Measurements from ENCODE around the gene CAPZB.

Gene CAPZB

DNA sequence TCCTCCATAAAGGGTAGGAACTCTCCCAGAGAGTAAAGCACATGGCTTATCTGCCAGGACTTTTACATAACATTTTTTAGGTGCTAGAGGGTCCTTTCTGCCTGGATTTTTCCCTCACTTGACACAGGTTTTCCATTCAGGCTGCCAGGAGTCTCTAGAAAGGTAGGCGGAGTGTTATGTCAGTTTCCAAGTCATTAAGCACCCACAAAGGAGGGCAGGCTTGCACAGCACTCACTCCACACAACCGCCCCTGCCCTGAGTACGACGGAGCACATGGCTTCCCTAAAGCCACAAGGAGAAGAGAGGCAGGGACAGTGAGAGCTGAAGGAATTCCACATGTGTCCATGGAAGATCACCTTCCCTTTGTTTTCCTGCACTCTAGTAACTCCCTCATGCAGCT, 55.7 kb downstream of the CAPZB start:
- DNase-seq (ENCODE audit: low read depth in 2 of 2) = no peak

DNA sequence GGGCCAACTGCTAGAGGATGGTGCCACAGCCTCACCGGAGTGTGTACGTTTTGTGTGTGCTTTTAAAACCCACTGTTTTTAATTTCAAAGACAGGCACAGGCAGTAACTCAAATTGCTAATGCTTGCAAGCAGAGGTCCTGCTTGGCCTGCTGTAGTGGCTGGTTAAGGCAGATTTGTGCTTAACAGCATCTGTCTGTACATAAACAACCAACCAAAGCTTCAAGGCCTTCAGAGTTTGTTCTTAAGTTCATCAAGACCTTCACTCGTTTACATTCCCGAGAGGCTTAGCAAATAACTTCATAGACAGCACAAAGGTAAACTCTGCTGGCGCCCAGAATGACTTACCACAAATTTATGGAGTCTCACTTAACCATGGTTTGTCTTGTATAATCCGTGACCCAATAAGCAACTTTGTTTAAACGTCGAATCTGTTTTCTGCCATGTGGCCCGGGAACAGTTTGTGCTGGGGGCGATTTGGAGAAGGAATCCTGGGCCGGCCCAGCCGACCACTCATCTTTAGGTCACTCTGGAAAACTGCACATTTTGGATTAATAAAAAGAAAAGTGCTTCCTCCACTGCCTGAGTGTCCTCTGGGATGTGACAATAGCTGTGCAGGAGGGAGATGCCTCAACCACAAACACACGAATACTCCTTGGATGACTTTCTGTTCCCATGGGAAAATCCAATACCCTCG, 58.1 kb downstream of the CAPZB start:
- no peak for DNase-seq (ENCODE audit: low read depth in 2 of 2)

DNA sequence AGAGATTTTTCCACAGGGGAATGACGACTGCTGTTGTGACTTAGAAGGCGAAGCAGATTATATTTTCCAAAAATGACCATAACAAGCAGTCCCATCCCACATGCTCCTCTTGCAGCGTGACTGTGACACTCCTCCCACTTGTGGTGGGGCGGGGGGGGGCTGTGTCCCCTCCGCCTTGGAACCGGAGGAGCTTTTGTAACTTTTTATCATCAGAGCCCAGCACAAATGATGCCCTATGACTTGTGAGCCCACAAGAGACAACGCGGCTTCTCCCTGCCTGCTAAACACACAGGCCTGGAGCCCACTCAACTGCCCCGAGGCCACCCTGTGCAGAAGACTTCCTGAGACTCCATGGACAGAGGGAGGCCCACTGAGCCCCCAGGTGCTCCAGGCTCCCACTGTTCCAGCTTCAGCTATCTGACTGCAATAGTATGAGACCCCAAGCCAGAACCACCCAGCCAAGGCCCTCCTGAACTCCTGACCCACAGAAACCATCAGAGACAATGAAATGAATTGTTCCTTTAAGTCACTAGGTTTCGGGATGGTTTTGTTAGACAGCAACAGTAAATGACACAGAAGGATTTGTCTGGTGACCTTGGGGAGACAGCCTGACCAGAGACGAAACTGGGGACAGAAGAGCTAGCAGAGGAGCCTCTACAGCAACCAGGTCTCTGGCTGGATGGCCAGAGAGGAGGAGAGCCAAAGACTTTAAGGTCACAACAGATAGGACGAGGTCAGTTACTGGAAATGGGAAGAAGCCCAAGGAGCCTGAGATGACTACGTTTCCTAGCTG, 58.8 kb downstream of the CAPZB start:
- DNase-seq (ENCODE audit: low read depth in 2 of 2) = no peak

DNA sequence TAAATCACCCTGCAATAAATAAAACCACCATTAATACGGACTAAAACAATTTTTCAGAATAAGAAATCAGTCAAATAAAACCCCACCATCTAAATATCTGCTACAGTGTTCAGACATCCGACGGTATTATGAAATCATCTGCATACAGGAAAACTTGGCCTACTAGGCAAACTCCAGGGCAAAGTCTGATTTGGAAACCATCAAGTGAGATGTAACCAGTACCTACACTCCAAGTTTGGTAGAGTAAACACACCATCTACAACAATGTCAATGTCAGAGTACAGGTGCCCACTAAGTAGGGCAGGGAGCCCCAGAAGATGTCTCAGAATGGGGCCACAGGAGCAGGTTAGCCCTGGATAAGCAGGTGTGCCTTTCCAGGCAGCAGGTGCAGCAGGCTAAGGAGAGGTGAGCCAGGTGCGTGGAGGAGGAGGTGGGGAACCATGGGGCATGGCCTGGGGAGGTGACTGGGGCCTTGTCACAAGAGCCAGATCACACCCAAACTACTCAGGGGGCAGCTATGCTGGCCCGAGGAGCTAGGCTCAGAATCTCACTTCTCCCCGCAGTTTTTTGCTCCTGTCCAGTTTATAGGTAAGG, 59.6 kb downstream of the CAPZB start:
- no peak for DNase-seq (ENCODE audit: low read depth in 2 of 2)

DNA sequence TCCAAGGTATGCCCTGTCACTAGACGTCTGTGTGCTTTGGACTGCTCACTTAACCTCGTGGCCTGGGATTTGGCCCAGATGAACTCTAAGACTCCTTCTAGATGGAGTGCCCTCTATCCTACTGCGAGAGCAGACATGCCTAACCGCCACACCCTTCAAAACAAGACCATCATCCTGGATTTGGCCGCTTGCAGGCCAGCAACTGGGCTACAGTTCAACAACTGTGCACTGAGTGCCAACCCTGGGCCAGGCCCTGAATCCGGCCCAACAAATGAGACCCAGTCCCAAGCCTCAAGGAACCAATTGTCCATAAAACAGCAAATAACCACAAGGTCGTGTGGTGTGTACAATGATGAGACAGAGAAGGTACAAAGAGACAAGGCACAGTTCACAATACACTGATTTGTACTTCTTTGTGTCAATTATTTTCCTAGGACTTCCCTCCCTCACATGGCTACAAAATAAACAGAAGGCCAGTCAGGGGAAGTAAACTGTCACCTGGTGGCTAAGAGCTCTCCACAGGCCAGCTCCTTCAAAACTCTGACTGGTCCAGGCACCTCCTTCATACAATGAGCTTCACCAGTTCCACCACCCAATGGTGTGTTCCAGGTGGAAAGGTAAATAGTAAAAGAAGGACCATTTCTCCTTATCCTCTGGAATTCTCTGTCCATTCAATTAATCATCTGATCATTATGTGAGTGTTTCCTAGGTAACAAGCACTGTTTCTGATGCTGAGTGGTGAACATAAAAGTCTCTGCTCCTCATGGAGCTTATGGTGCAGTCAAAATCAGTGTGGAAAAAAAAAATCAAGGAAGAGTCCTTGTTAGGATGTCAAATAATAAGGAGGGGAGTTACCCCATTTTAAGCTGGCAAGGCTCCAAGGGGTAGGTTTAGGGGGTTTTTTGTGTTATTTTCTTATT, 60.4 kb downstream of the CAPZB start:
- DNase-seq (ENCODE audit: low read depth in 2 of 2) = no peak

DNA sequence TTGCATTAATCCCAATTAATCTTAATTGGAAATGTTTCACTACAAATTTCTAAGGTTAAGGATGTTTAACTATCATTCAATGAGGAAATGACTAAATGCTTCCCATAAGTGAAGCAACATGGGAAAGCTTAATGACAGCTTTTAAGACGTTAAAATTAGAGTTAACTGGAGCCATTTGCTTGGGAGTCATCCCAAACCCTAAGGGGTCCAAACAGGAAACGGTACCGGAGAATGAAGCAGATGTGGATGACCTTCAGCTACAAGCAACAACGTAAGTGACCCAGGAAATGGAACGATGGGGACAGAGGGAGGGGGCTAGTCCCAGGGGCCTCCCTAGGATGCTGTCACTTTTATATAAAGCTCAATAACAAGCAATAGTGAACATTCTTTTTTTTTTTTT, 62.2 kb downstream of the CAPZB start:
- no peak for DNase-seq (ENCODE audit: low read depth in 2 of 2)

DNA sequence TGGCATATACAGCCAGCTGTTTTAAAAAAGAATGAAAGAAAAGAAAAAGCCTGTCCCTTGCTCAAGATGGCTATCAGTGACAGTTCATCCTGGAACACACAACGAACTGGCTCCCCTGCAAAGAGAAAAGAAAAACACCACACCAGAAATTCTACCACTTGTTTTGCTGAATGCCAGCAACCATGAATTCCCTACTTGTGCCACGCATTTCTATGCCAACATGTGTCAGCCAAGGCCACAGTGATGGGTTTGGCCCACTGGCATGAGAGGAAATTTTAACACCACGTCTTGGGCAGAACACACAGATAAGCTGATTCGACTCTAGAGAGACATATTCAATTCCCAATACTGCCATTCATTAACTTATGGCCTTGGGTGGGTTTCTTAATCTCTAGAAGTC, 64.0 kb downstream of the CAPZB start:
- no peak for DNase-seq (ENCODE audit: low read depth in 2 of 2)

DNA sequence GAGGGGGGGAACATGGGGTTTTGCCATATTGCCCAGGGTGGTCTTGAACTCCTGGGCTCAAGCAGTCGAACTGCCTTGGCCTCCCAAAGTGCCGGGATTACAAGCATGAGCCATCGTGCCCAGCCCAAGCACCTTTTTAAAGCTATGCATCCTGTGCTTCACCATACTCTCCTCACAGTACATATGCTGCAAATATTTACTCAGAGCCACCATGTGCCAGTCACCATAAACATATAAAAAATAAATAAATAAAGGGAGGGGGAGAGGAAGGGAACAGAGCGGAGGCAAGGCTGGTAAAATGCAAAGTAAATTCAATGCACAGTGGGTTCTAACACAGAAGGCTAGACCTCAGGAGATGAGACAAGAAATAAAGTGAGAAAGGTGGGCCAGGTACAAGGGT, 64.7 kb downstream of the CAPZB start:
- DNase-seq (ENCODE audit: low read depth in 2 of 2) = no peak

DNA sequence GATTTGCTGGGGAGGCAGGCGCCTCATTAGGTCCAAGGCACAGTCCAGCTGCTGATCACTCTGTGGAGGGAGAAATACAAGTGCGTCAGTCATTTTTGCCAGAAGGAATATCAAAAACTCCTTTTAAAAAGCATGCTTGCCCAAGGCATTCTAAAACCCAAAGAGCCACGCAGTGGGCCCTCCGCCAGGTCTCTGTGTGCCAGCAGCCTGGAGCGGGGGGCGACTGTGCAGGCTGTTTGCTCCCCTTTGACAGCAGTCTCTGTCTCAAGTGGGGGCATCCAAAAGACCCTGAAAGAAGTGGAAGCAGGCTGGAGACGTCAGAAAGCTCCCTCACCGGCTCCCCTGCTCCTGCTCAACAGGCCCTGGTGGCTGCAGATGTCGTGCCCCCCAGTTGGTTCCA, 65.6 kb downstream of the CAPZB start:
- DNase-seq (ENCODE audit: low read depth in 2 of 2) = no peak

DNA sequence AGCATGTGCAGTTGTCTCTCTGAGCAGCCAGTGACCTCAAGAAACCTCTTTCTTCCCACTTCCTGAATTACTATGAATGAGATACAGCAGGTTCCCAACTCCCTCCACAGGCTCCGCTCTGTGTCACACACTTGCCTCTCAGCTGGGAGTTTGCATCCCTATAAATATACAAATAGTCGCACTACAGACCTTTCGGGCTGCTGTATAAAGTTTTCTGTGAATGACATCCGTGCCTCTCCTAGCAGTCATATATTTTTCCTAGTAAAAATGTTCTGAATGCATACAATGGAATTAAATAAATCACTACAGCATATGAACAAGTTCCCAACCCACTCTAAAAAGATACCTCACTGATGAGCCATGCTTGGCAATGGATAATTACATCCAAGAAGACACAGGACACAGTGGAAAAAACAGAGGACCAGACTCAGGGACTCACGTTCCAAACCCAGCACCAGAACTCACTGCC, 66.8 kb downstream of the CAPZB start:
- DNase-seq (ENCODE audit: low read depth in 2 of 2) = no peak

DNA sequence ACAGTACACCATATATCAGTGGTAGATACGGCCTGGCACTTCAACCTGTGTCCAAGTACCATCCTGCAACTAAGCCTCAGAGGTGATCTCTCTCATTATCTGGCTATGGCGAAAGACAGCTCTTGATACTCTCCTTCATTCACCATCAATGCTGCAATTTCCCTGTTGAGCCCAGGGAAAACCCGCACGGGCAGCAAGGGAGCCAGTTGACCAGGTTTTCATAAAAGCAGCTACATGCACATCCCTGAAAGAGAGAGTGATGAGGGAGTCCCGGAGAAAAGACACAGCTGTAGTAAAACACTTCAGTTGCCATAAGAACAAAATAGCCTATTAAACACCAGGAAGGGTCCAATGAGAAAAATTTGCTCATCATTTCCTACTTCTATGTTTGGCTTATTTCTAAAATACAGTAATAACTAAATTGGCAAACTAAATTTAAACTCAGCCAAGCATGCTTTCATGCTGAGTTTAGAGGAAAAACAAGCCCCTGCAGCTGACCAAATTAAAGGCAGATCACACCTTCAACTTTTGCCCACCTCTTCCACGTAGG, 68.3 kb downstream of the CAPZB start:
- DNase-seq (ENCODE audit: low read depth in 2 of 2) = no peak

DNA sequence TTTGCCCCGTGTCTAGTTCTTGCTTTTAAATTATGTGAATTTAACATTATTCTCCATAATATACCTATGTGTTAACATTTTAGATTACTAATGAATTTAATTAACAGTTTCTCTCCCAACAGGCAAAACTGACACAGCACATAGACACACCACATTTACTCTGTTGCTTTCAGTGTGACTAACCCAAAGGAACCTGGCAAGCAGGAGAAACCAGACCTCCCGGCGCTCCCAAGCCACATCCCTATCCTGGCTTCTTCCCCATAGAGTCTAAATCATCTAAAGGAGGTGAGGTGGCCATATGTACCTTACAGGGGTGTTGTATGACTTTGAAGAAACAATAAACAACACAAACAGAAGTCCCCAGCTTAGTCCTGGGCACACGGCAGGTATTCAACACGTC, 69.2 kb downstream of the CAPZB start:
- no peak for DNase-seq (ENCODE audit: low read depth in 2 of 2)

DNA sequence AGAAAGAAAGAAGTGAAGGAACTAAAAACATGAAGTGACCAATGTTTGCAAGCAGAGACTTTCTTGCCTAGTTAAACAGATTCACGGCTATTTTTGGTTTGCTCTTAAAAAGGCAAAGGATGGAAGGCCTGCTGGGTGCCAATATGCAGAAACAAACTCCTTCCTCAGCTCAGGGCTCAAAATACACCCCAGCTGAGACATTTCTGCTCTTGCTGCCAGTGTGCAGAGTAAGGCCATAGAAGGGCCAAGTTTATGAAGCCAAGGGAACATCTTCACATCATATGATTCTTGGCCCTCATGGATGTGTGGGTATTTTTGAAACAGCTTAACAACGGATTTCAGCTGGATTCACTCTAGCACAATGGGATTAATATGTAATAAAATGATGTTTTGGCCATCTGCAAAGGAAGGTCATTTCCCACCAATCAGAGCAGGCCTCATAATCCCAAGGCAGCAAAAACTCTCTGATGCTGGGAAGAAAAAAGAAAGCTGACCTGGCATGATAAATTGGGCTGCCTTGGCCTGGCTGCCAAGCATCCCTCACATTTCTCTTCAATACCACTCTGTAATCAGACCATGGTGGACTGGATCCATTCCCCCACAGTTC, 70.7 kb downstream of the CAPZB start:
- no peak for DNase-seq (ENCODE audit: low read depth in 2 of 2)

DNA sequence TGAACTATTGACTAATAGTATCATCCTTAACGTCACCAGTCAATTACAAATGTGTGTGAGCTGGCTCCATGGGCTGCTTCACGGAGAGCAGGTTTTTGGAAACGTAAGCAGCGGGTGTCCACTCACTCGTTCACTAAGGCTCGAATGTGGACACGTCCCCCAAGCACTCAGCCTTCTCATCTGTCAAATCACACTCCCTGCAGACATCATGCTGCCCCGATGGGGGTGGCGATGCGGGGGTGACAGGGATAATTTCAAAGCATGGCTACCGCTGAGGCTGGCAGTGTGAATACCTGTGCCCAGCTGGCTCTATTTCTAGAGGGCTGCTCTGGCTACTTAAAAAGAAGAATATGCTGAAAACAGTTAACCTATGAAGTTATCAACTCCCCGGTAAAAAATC, 71.3 kb downstream of the CAPZB start:
- DNase-seq (ENCODE audit: low read depth in 2 of 2) = no peak

DNA sequence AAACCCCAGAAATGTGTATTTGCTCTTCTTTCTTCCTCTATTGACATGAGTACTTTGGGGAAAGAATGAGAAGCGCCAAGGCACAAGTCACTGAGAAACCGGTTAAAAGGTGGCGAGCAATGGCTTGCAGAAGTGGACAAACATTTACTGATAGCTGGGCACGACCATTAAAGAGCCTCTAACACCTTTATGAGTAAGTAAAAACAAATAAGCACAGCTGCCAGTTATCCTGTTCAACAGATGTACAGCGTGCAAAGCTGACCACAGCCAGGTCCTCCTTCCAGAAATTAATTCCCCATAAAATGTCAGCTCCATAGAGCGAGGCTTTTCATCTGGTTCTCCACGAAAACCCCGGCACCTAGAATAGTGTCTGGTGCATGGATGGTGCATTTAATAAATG, 72.7 kb downstream of the CAPZB start:
- no peak for DNase-seq (ENCODE audit: low read depth in 2 of 2)

DNA sequence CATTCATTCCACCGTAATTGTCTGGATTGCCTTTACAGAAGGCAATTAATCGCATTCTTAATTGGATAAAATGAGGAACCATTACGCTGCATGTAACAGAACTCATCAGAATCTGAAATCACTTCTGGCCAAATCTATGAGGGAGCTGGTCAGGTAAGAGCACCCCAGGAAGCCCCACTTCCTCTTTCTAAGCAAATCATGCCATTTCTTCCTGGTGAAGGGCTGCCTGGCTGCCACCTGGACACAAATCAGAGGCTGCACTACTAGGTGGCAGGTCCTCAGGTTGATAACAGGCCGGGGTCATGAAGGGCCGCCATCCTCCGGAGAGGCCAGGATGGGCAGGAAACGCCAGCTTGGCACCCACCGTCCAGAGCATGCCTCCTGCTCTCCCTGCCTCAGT, 73.7 kb downstream of the CAPZB start:
- DNase-seq (ENCODE audit: low read depth in 2 of 2) = no peak

DNA sequence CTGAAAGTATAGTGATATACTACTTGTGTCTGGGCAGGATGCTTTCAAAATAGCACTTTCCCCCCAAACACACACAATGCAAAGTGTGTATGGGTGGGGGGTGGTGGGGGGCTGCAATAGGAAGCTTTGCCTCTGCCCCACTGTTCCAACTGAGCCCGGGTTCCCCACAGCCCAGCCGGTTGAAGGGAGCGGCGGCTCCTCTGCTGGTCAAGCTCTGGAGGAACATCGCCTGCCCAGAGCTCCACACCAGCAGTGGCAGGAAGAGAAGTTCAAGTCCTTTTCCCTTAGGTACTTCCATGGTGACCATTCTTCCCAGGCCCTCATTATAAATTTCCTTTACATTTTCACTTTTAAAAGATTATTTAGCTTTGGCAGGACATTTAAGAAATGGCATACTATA, 74.9 kb downstream of the CAPZB start:
- no peak for DNase-seq (ENCODE audit: low read depth in 2 of 2)

DNA sequence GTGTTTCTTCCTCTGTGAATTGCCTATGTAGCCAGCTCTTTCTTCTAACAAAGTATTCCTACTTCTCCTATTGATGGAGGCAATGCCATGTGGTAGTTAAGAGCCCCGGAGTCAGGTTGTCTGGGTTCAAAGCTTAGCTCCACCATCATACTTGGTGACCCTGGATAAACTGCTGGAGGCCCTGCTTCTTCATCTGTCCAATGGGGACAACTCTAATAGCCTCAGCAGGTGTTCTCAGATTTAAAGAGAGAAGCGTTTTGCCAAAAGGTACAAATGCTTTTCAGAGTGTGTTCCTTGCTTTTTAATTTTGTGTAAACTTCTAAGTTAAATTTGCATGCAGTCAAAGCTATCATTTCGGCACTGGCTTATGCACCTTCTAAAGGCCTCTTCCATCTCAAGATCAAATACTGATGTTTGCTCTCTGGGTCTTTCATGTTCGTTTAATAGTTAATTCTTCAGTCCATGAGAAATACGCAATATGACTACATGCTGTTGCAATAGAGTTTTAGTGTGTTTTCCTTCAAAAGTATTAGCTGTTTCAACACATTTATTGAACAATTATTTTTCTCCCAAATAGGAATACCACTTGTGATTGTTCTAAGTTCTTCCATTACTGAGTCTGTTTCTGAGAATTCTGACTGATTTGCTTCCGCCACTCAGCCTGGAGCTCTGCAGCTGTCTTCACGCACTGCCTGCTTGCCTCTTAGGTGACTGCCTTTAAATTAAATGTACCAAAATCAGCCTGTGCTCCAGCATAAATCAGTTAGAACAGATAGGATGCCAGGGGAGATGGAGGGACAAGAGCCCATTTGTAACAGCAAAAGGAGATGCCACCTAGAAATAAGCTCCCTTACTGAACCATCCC, 75.6 kb downstream of the CAPZB start:
- no peak for DNase-seq (ENCODE audit: low read depth in 2 of 2)

DNA sequence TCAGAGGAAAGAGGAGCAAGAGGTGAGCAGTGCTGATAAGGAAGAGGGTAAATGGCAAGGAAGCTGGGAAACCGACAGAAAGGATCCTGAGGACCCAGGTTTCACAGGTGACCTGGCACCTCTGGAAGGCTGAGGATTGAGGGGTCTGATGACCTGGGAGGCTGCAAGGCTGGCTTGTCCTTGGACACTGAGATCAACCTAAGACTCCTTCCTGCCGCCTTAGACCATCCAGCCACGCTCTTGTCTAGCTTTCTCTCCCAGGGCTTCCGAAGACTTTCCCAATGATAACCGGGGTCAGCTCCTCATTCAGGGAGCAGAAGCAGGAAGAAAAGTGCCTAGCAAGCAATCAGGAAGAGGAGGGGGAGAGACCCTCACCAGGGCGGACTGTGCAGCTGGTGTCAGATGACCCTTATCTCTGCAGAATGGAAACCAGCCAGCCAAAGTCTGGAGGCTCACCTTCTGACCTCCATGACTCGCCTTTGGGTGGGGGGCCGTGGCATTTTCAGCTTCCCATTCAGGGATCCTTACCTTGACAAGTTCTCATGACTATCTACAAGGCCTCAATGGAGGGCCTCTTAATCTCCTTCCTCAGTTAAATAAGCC, 77.7 kb downstream of the CAPZB start:
- DNase-seq (ENCODE audit: low read depth in 2 of 2) = no peak

DNA sequence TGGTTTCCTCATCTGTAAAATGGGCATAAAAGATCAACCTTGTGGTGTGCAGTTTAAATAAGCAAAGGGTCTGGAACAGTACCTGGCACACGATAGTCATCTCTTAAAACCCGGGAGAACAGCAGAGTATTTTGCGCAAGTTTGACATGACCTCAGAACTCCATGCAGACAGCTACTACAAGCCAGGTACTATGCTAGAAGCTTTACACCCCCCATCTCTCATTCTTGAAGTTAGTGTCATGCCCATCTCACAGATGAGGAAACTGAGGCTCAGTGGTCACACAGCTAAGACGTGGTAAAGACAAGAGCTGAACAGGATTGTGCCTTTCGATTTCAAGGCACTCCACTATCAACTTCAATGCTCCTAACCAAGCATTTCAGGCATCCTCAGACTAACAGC, 78.7 kb downstream of the CAPZB start:
- no peak for DNase-seq (ENCODE audit: low read depth in 2 of 2)

Data from stimulated activated CD4-positive, alpha-beta T cell treated with anti-CD3 and anti-CD28 coated beads, Interleukin-4, amount 100 ng/mL, for 48 hours (primary cell).